Common myeloid progenitor, CD34-positive (primary cell): ENCODE data around the gene TIMM8B.
"Not testable (repeated sequence)": the region's sequence is repeated elsewhere in the genome, so short reads cannot be mapped to it uniquely, and the experiment has no call there.

Experiments
- CTCF ChIA-PET: fragments of 350-600 bp; sonication (Branson Sonifier 250); formaldehyde crosslinking; loops from one replicate; lab custom pipeline; 2021; ENCODE audit warnings: antibody characterized with exemption; lab: Charles Lee
- POLR2A ChIA-PET: fragments of 350-600 bp; sonication (Branson Sonifier 250); formaldehyde crosslinking; loops from one replicate; lab custom pipeline; 2021; ENCODE audit warnings: antibody characterized with exemption; lab: Charles Lee
- DNase-seq, 3 donors: peaks; one replicate each; pipeline versions ENCODE4 v3.0.0 to v3.0.0-alpha.2; 2013
- H3K27ac ChIP-seq, 2 experiments: 1 replicate in 1 of 2; 2 replicates in 1 of 2; pipeline ENCODE4 v1.7.0; 2013; ENCODE audit warnings: inconsistent platforms in 2 of 2, low read length in 2 of 2, mild to moderate bottlenecking in 2 of 2, low read depth in 1 of 2, moderate library complexity in 1 of 2; ENCODE audit not compliant: severe bottlenecking in 2 of 2, insufficient read depth in 1 of 2, poor library complexity in 1 of 2
- H3K27me3 ChIP-seq, 5 experiments: replicated peaks in 2 of 5; 1 replicate in 3 of 5; 2 replicates in 2 of 5; pipeline versions ENCODE4 v1.6.1 to v1.7.0; 2013; ENCODE audit warnings: low read length in 4 of 5, mild to moderate bottlenecking in 2 of 5, moderate library complexity in 2 of 5, inconsistent platforms in 1 of 5; ENCODE audit not compliant: insufficient read depth in 5 of 5, control insufficient read depth in 4 of 5
- H3K36me3 ChIP-seq, 4 experiments: 1 replicate in 2 of 4; 2 replicates in 2 of 4; pipeline versions ENCODE4 v1.6.1 to v1.7.0; 2013; ENCODE audit warnings: low read length in 3 of 4, control low read depth in 1 of 4, mild to moderate bottlenecking in 1 of 4; ENCODE audit not compliant: control insufficient read depth in 4 of 4, insufficient read depth in 4 of 4
- H3K4me1 ChIP-seq, 4 experiments: 1 replicate in 3 of 4; 2 replicates in 1 of 4; pipeline versions ENCODE4 v1.6.1 to v1.7.1; 2013; ENCODE audit warnings: low read length in 3 of 4, mild to moderate bottlenecking in 3 of 4, control low read depth in 1 of 4, inconsistent platforms in 1 of 4, moderate library complexity in 1 of 4; ENCODE audit not compliant: control insufficient read depth in 4 of 4, insufficient read depth in 4 of 4; ENCODE audit errors: control extremely low read depth in 1 of 4
- H3K4me3 ChIP-seq, 7 experiments: 1 replicate in 4 of 7; 2 replicates in 3 of 7; pipeline versions ENCODE4 v1.5.1 to v1.7.0; 2013; ENCODE audit warnings: mild to moderate bottlenecking in 7 of 7, low read length in 6 of 7, moderate library complexity in 6 of 7, inconsistent platforms in 2 of 7, low read depth in 2 of 7, control low read depth in 1 of 7; ENCODE audit not compliant: insufficient read depth in 4 of 7, control insufficient read depth in 1 of 7; ENCODE audit errors: extremely low read depth in 1 of 7
- H3K9me3 ChIP-seq, 5 experiments: 1 replicate in 4 of 5; 2 replicates in 1 of 5; pipeline versions ENCODE4 v1.6.1 to v1.7.1; 2013; ENCODE audit warnings: low read length in 4 of 5, mild to moderate bottlenecking in 2 of 5, inconsistent platforms in 1 of 5, low read depth in 1 of 5, moderate library complexity in 1 of 5; ENCODE audit not compliant: control insufficient read depth in 4 of 5, insufficient read depth in 2 of 5; ENCODE audit errors: control extremely low read depth in 1 of 5
- WGBS: methylation state at CpG from one replicate; pipeline ENCODE4 v1.1.5; 2013; ENCODE audit not compliant: insufficient coverage; 5-methylcytosine and 5-hydroxymethylcytosine counted together

Gene TIMM8B

GRCh38 chr11:112106070-112106469 is 19.5 kb upstream of the TIMM8B start:
- ChIA-PET CTCF (interaction anchor here (2.2 to 2.3 kb wide), 2 partner anchors 8 to 9 kb away, joined by 6 to 7 read pairs; no protein-coding TSS in a partner anchor), POLR2A (no interaction called here)
- H3K27me3 ChIP-seq, result no peaks in the 10 kb centered on the region
- H3K4me1 ChIP-seq, result no peaks in the 10 kb centered on the region
- 98% methylated on average over 6 of the region's 8 CpGs for WGBS
- no peak overlapping the region for H3K4me3 ChIP-seq
- DNase-seq, result no peak
- H3K27ac ChIP-seq, result no peak overlapping the region
- no peaks in the 10 kb centered on the region for H3K9me3 ChIP-seq
- H3K36me3 ChIP-seq, result no peaks in the 10 kb centered on the region

DNA sequence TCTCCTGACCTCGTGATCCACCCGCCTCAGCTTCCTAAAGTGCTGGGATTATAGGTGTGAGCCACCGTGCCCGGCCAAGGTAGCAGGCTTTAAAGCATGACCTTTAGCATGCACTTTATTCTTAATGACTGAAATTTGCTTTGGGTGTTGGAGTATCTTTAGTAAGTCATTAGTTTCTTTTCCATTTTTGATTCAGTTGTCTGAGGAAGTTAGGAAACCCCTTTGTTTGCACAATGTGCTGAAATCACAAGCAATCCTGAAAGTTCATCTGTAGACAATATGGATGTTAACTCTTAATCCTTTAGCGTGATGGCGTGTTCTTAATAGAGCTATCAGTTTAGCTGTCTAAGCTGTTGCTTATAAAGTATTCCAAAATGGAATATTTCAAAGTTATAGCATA is 16.9 kb upstream of the TIMM8B start:
- Histone ChIP-seq H3K27ac (no peak overlapping the region), H3K27me3 (no peaks in the 10 kb centered on the region), H3K4me3 (no peak overlapping the region), H3K9me3 (no peaks in the 10 kb centered on the region), H3K4me1 (no peaks in the 10 kb centered on the region), H3K36me3 (no peaks in the 10 kb centered on the region)
- DNase-seq, result no peak
- CTCF ChIA-PET, result interaction anchor here (0.6 to 2.1 kb wide), 6 partner anchors 9 to 92 kb away, joined by 3 to 9 read pairs (median 3); no protein-coding TSS in a partner anchor
- POLR2A ChIA-PET, result no interaction called here
- no CpG with 5 or more reads among the region's 6 CpGs for WGBS

DNA sequence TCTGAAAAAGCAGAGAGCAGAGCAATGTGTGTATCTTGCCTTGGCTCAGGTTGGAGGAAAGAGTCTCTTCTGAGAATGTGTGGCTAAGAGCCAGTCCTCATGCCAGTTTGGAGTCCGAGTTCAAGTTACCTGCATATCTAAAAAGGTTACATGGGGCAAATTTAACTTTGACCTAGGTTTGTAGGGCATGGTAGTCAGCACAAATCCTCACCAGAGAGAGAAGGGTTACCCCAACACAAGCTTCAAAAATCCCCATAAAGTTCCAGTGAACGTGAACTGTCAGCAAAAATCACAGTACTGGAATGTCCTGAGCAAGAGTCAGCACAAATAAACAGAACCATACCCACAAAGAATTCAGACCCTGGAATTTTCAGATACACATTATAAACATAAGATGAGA is 13.9 kb upstream of the TIMM8B start:
- DNase-seq, result no peak
- no peaks in the 10 kb centered on the region for H3K9me3 ChIP-seq
- WGBS, result 100% methylated on average over 1 of the region's 2 CpGs
- H3K4me3 ChIP-seq, result no peak overlapping the region
- H3K36me3 ChIP-seq, result peaks cover 2 to 21% (median 9%) of the 10 kb centered on the region in 4 experiments
- H3K4me1 ChIP-seq, result no peaks in the 10 kb centered on the region
- ChIA-PET POLR2A (no interaction called here), CTCF (interaction anchor here (1.8 to 3.0 kb wide), 2 partner anchors 13 to 180 kb away, joined by 5 to 10 read pairs; no protein-coding TSS in a partner anchor)
- H3K27me3 ChIP-seq, result no peaks in the 10 kb centered on the region
- no peak overlapping the region for H3K27ac ChIP-seq

DNA sequence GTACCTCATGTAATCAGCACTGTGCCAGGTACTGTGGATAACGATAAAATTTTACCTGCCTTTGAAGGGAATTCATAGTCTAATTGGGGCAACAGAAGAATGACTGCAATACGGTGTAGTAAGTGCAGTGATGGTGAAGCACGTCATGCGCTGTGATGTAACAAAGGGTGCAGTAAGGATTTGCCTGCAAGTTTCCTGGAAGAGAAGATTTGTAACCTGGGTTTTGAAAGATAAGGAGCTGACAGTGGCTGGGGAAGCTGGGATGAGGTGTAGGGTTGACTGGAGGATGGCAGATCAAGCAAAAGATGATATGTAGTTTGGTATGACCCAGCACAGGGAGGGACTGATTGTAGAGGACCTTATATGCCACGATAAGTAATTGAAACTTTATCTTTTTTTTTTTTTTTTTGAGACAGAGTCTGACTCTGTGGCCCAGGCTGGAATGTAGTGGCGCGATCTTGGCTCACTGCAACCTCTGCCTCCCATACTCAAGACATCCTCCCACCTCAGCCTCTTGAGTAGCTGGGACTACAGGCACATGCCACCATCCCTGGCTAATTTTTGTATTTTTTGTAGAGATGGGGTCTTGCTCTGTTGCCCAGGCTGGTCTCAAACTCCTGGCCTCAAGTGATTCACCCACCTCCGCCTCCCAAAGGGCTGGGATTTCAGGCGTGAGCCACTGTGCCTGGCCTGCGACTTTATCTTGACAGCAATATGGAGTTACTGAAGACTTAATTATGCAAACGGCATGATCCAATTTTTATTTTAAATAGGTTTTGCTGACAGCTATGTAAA is 11.4 kb upstream of the TIMM8B start:
- H3K4me3 ChIP-seq, result no peak overlapping the region
- CTCF ChIA-PET, result interaction anchor here (0.6 to 2.4 kb wide), 5 partner anchors 9 to 1162 kb away, joined by 3 to 7 read pairs (median 3); partner anchors contain the start of genes SDHD and TIMM8B
- H3K9me3 ChIP-seq, result no peaks in the 10 kb centered on the region
- WGBS, result 98% methylated on average over 7 of the region's 11 CpGs
- POLR2A ChIA-PET, result no interaction called here
- DNase-seq, result no peak
- H3K27ac ChIP-seq, result no peak overlapping the region
- H3K4me1 ChIP-seq, result no peaks in the 10 kb centered on the region
- H3K27me3 ChIP-seq, result no peaks in the 10 kb centered on the region
- peaks cover 4 to 33% (median 16%) of the 10 kb centered on the region in 4 experiments for H3K36me3 ChIP-seq

DNA sequence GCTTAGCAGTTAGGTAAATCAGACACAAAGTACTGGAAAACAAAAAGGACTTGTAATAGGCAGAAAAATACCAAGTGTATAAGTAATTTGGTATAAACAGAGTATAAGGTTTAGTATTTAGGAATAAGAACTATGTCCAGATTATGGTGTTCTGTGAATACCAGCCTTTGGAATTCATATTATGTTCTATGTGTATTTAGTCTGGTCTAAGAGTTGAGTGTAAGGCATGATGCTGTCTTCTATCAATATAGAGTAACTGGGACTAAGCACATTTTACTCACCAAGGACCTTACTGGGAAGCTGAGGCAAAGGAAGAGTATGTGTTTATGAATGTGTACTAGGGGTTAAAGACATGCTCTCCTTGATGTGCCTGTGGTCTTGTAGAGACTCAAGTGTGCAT is 9.6 kb upstream of the TIMM8B start:
- Histone ChIP-seq H3K27ac (no peak overlapping the region), H3K4me3 (no peak overlapping the region), H3K27me3 (no peaks in the 10 kb centered on the region), H3K4me1 (no peaks in the 10 kb centered on the region), H3K9me3 (no peaks in the 10 kb centered on the region), H3K36me3 (peaks cover 8 to 47% (median 27%) of the 10 kb centered on the region in 4 experiments)
- ChIA-PET CTCF (interaction anchor here (1.5 to 2.4 kb wide), 3 partner anchors 11 to 81 kb away, joined by 3 to 7 read pairs (median 3); no protein-coding TSS in a partner anchor), POLR2A (interaction anchor here (0.6 kb wide), 1 partner anchor 14 kb away, joined by 3 read pairs; no protein-coding TSS in a partner anchor)
- DNase-seq, result no peak

- H3K9me3 ChIP-seq, H3K27me3 ChIP-seq, DNase-seq, H3K4me3 ChIP-seq, H3K27ac ChIP-seq, POLR2A ChIA-PET, H3K4me1 ChIP-seq: not testable (repeated sequence)
- CTCF ChIA-PET, result interaction anchor here (1.5 kb wide), 1 partner anchor 18 kb away, joined by 3 read pairs; no protein-coding TSS in a partner anchor
- H3K36me3 ChIP-seq, result peaks cover 11 to 56% (median 33%) of the 10 kb centered on the region in 4 experiments
- no CpG with 5 or more reads among the region's 2 CpGs for WGBS
Observed at GRCh38 chr11:112095302-112095701, 8.7 kb upstream of the TIMM8B start.

DNA sequence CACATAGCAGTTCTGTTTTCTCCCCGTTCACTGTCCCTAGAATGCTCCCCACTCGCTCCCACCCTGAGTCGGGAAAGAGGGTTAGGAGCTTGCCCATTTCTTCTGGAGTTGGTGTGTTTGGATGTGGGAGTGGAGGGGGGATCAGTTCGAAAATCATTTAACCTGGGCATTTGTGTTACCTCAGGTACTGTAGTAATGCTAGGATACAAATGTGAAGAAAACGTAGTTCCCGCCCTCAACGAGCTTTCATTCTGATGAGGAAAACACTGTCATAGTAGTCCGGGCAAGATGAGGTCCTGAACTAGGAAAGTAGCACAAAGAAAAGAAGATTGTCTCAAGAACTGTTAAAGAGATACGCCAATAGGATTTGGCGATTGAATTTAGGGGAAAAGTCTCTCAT is 656 bp upstream of the TIMM8B start:
- Histone ChIP-seq H3K36me3 (peaks cover 13 to 71% (median 50%) of the 10 kb centered on the region in 4 experiments), H3K27me3 (no peaks in the 10 kb centered on the region), H3K4me1 (peaks cover 10 to 27% (median 19%) of the 10 kb centered on the region in 4 experiments), H3K4me3 (peak overlapping the region; percentile 63 to 100 (median 98)), H3K9me3 (no peaks in the 10 kb centered on the region), H3K27ac (peak overlapping the region; percentile 56 to 88)
- peak in 1 of 3 donors; percentile 8 for DNase-seq
- ChIA-PET CTCF (interaction anchor here (1.0 to 2.1 kb wide), 7 partner anchors 10 to 105 kb away, joined by 3 to 5 read pairs (median 3); partner anchors contain the start of genes NKAPD1 and PIH1D2), POLR2A (no interaction called here)
- 26% methylated on average over 7 of the region's 10 CpGs for WGBS
